ENCODE data around the gene AGPAT1. TPM values are rescaled to one million over a fixed set of nuclear protein-coding genes. Genes with fewer than 3 reads are reported as not detected.

Gene AGPAT1
- total RNA-seq, 2 experiments from 2014 or later: 30.8 to 33.6 TPM

- Mint-ChIP-seq H3K9me3 (no peaks in the 10 kb centered on the region), H3K27ac (peak overlapping the region; percentile 16), H3K4me3 (no peak overlapping the region), H3K36me3 (peaks cover 34% of the 10 kb centered on the region), H3K4me1 (peaks cover 48% of the 10 kb centered on the region), H3K27me3 (no peaks in the 10 kb centered on the region)
- DNase-seq: no peak
Measured at GRCh38 chr6:32183030-32183429, 7.1 kb upstream of the AGPAT1 start.

GRCh38 chr6:32182555-32182981, 6.7 kb upstream of the AGPAT1 start:
- no peaks in the 10 kb centered on the region for H3K9me3 Mint-ChIP-seq
- no peak overlapping the region for H3K4me3 Mint-ChIP-seq
- H3K27ac Mint-ChIP-seq: peak overlapping the region; percentile 38
- H3K27me3 Mint-ChIP-seq: no peaks in the 10 kb centered on the region
- H3K4me1 Mint-ChIP-seq: peaks cover 45% of the 10 kb centered on the region
- DNase-seq: no peak
- peaks cover 30% of the 10 kb centered on the region for H3K36me3 Mint-ChIP-seq

- H3K4me1 Mint-ChIP-seq: peaks cover 44% of the 10 kb centered on the region
Measured at GRCh38 chr6:32181915-32182529, 6.1 kb upstream of the AGPAT1 start.

GRCh38 chr6:32181148-32181702, 5.3 kb upstream of the AGPAT1 start:
- DNase-seq: no peak
- Mint-ChIP-seq H3K36me3 (peaks cover 19% of the 10 kb centered on the region), H3K4me3 (no peak overlapping the region), H3K4me1 (peaks cover 44% of the 10 kb centered on the region), H3K27ac (peak overlapping the region; percentile 47), H3K27me3 (no peaks in the 10 kb centered on the region), H3K9me3 (no peaks in the 10 kb centered on the region)

More at GRCh38 chr6:32181915-32182529, 6.1 kb upstream of the AGPAT1 start:
- no peaks in the 10 kb centered on the region for H3K9me3 Mint-ChIP-seq
- H3K36me3 Mint-ChIP-seq: peaks cover 26% of the 10 kb centered on the region
- DNase-seq: no peak
- no peak overlapping the region for H3K4me3 Mint-ChIP-seq
- H3K27me3 Mint-ChIP-seq: no peaks in the 10 kb centered on the region
- H3K27ac Mint-ChIP-seq: peak overlapping the region; percentile 38

- Mint-ChIP-seq H3K9me3 (no peaks in the 10 kb centered on the region), H3K36me3 (peaks cover 13% of the 10 kb centered on the region), H3K27ac (peak overlapping the region; percentile 95), H3K27me3 (no peaks in the 10 kb centered on the region), H3K4me1 (peaks cover 41% of the 10 kb centered on the region), H3K4me3 (peak overlapping the region; percentile 94)
- no peak for DNase-seq
Measured at GRCh38 chr6:32179766-32180405, 4.0 kb upstream of the AGPAT1 start.

- no peaks in the 10 kb centered on the region for H3K27me3 Mint-ChIP-seq
- H3K27ac Mint-ChIP-seq: peak overlapping the region; percentile 95
- peak overlapping the region; percentile 94 for H3K4me3 Mint-ChIP-seq
- H3K4me1 Mint-ChIP-seq: peaks cover 49% of the 10 kb centered on the region
- H3K36me3 Mint-ChIP-seq: peaks cover 14% of the 10 kb centered on the region
- H3K9me3 Mint-ChIP-seq: no peaks in the 10 kb centered on the region
- no peak for DNase-seq
Measured at GRCh38 chr6:32178547-32179440, 2.9 kb upstream of the AGPAT1 start.

GRCh38 chr6:32177788-32178546, 2.1 kb upstream of the AGPAT1 start, which contains the start of gene RNF5:
TSS of gene RNF5 (plus strand) at chr6:32178405. CDS start at chr6:32178512, 107 bp downstream.
- peaks cover 15% of the 10 kb centered on the region for H3K36me3 Mint-ChIP-seq
- no peaks in the 10 kb centered on the region for H3K9me3 Mint-ChIP-seq
- peaks cover 53% of the 10 kb centered on the region for H3K4me1 Mint-ChIP-seq
- peak within 1 kb of the TSS; percentile 94 for H3K4me3 Mint-ChIP-seq
- peak; percentile 89 for DNase-seq
- H3K27ac Mint-ChIP-seq: peak within 1 kb of the TSS; percentile 95
- no peaks in the 10 kb centered on the region for H3K27me3 Mint-ChIP-seq

- Mint-ChIP-seq H3K27me3 (no peaks in the 10 kb centered on the region), H3K36me3 (peaks cover 15% of the 10 kb centered on the region), H3K27ac (peak overlapping the region; percentile 95), H3K9me3 (no peaks in the 10 kb centered on the region), H3K4me3 (peak overlapping the region; percentile 94), H3K4me1 (peaks cover 53% of the 10 kb centered on the region)
- peak; percentile 36 for DNase-seq
Measured at GRCh38 chr6:32177183-32177787, 1.4 kb upstream of the AGPAT1 start.

- Mint-ChIP-seq H3K4me1 (peaks cover 53% of the 10 kb centered on the region), H3K36me3 (peaks cover 15% of the 10 kb centered on the region), H3K9me3 (no peaks in the 10 kb centered on the region), H3K27ac (peak overlapping the region; percentile 95), H3K27me3 (no peaks in the 10 kb centered on the region), H3K4me3 (peak overlapping the region; percentile 94)
- no peak for DNase-seq
Measured at GRCh38 chr6:32176476-32177182, 745 bp upstream of the AGPAT1 start.

GRCh38 chr6:32175322-32175710, 568 bp downstream of the AGPAT1 start:
- Mint-ChIP-seq H3K4me1 (peaks cover 53% of the 10 kb centered on the region), H3K27me3 (no peaks in the 10 kb centered on the region), H3K4me3 (peak overlapping the region; percentile 94), H3K27ac (peak overlapping the region; percentile 70), H3K9me3 (no peaks in the 10 kb centered on the region), H3K36me3 (peaks cover 15% of the 10 kb centered on the region)
- no peak for DNase-seq

- Mint-ChIP-seq H3K27ac (no peak overlapping the region), H3K36me3 (peaks cover 21% of the 10 kb centered on the region), H3K27me3 (no peaks in the 10 kb centered on the region), H3K4me3 (peak overlapping the region; percentile 94), H3K4me1 (peaks cover 48% of the 10 kb centered on the region), H3K9me3 (no peaks in the 10 kb centered on the region)
- DNase-seq: no peak
Measured at GRCh38 chr6:32174416-32174815, 1.5 kb downstream of the AGPAT1 start.

- H3K27ac Mint-ChIP-seq: no peak overlapping the region
- H3K9me3 Mint-ChIP-seq: no peaks in the 10 kb centered on the region
- DNase-seq: no peak
- H3K27me3 Mint-ChIP-seq: no peaks in the 10 kb centered on the region
- H3K36me3 Mint-ChIP-seq: peaks cover 18% of the 10 kb centered on the region
- H3K4me1 Mint-ChIP-seq: peaks cover 43% of the 10 kb centered on the region
- no peak overlapping the region for H3K4me3 Mint-ChIP-seq
Measured at GRCh38 chr6:32173051-32173727, 2.7 kb downstream of the AGPAT1 start.

- Mint-ChIP-seq H3K36me3 (peaks cover 18% of the 10 kb centered on the region), H3K27ac (no peak overlapping the region), H3K4me1 (peaks cover 30% of the 10 kb centered on the region), H3K9me3 (no peaks in the 10 kb centered on the region), H3K27me3 (no peaks in the 10 kb centered on the region), H3K4me3 (no peak overlapping the region)
- no peak for DNase-seq
Measured at GRCh38 chr6:32171234-32171633, 4.7 kb downstream of the AGPAT1 start.

Data from activated naive CD8-positive, alpha-beta T cell treated with anti-CD3 and anti-CD28 coated beads for 36 hours (primary cell).